GM19025 (cell line): ENCODE data around the gene PPP1R14B.
A peak's percentile ranks its signal among the peaks of the same experiment; 100 is the strongest.

ENCODE experiments used
- ATAC-seq: cut with Tn5 transposase; IDR thresholded peaks from one replicate; pipeline ENCODE4 v1.9.1; 2021; ENCODE audit warnings: mild to moderate bottlenecking, low read depth, moderate library complexity; ENCODE audit not compliant: unreplicated experiment

PPP1R14B gene

DNA sequence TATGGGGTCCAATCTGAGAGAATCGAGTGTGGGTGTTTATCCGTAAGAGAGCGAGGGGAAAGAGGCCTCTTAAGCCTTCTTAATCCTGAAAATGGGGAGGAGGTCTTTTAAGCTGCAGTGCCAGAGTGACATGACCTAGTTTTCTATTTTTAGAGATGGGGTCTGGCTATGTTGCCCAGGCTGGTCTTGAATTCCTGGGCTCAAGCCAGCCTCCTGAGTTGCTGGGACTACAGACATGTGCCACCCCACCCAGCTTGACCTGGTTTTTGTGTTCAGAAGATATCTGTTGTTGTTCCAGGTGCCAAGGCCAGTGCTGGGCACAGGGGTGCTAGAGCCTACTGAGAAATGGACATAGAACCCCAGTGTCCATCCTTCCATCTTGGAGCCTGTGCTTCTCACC, 36.3 kb upstream of the PPP1R14B start:
- no peak for ATAC-seq

DNA sequence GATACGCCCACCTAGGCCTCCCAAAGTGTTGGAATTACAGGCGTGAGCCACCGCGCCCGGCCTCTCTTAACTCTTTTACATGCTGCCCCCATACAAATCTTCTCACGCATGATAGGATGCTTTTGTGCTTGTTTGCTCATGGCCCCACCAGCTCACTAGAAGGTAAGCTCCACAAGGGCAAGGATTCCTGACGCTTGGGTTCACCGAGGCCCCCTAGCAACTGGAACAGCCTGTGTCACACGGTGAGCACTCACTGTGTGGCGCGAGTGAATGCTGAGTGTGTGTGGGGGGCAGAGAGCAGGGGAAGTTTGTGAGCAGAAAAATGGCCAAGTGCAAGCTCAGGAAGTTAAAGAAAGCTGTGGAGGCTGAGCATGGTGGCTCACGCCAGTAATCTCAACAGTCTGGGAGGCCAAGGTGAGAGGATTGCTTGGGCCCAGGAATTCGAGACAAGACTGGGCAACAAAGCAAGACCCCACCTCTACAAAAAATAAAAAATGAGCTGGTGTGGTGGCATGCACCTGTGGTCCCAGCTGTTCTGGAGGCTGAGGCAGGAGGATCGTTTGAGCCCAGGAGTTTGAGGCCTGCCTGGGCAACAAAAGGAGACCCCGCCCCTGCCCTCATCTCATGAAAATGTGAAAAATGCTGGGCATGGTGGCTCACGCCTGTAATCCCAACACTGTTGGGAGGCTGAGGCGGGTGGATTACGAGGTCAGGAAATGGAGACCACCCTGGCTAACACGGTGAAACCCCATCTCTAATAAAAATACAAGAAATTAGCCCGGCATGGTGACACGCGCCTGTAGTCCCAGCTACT, 35.4 kb upstream of the PPP1R14B start:
- ATAC-seq, result no peak

- ATAC-seq, result no peak
These were observed 31.9 kb upstream of the PPP1R14B start for GRCh38 chr11:64278576-64279190.

- ATAC-seq, result no peak
These were observed 30.1 kb upstream of the PPP1R14B start for GRCh38 chr11:64276653-64277431.

DNA sequence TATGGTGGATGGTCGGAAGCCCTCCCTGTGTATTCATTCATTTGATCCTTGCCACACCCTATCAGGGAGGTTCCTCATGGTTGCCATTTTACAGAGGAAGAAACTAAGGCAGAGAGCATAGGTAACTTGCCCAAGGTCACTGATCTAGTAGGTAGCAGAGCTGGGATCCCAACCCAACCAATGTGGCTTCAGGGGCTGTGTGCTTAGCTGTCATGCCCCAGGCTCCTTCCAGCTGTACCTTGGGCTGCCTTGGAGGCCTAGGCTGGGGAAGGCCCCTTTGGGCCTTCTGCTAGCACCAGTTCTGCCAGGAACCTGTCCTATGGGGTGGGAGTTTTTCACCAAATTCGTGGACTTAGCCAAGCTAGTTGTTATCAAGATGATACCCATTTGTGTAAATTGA, 29.1 kb upstream of the PPP1R14B start:
- ATAC-seq, result no peak

DNA sequence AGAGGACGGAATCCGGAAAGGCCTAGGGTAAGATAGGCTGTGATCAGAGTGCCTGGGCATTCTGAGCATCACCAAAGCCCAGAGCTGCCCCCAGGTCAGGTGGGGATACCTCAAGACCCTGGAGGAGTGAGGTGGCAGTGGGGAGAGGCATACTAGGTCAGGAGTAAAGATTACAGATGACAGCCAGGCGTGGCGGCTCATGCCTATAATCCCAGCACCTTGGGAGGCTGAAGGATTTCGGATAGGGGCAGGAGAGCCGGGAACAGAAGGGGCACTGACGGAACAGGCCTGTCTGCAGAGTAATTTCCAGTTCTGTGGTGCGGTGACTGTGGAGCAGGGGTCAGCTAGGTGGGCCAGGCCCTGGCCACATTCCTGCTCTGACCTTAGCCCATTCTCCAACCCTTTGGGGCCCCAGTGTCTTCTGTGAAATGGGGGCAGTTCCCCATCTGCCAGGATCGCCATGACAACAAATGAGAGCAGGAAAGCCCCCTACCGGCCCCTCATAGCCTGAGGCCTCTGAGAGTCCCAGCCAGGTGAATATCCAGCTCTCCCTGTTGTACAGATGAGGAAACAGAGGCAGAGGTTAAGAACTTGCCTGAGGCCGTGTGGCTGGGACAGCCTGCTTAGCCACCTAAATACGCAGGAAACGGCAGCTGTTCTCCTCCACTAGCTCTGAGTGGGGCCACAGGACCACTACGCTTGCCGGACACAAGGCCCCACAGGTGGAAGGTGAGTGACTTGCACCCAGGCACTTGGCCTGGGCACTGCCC, 28.5 kb upstream of the PPP1R14B start:
- ATAC-seq, result no peak

- peak; percentile 64 for ATAC-seq
These were observed 22.9 kb upstream of the PPP1R14B start for GRCh38 chr11:64269540-64270220.

GRCh38 chr11:64268893-64269539, 22.3 kb upstream of the PPP1R14B start:
- ATAC-seq, result peak; percentile 14

DNA sequence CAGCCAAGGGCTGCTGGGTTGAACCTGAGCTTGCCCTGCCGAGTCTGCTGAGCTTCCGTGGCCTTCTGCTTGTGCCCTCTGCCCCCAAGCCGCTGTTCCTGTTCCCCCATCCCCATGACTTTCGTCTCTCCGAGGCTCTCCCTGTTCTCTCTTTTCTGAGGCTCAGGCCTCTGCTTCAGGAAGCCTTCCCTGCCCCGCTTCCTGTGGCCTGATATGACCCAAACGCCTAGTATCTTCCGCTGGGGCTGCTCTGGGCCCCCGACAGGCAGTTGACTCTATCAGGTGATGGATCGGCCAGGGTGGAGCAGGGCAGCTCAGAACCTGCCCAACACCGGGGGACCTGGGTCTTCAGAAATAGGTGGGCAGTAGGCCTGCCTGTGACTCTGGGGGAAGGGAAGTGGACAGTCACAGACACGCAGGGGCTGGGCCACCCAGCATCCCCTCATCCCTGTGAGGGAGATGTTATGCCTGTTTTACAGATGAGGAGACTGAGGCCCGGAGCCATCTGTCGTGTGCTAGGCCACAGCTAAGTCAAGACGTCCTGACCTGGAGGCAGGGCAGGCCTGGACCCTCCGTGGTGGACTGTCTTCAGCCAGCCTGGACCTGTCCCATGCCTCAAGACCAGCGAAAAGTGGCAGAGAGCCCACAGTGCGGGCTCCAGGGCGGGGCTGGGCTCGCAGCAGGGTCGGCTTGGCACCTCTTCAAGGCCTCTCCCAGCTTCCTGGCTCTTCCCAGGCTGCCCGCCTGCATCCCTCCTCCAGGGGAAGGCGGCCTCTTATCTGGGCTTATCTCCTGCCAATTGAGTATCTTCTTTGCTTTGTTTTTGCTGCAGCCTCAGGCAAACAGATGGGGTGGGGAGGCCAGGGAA, 21.5 kb upstream of the PPP1R14B start:
- ATAC-seq, result no peak

- no peak for ATAC-seq
These were observed 20.6 kb upstream of the PPP1R14B start for GRCh38 chr11:64267207-64267945.

- ATAC-seq, result no peak
These were observed 19.6 kb upstream of the PPP1R14B start for GRCh38 chr11:64266339-64266738.

GRCh38 chr11:64265176-64266160, 18.7 kb upstream of the PPP1R14B start:
- ATAC-seq, result no peak

DNA sequence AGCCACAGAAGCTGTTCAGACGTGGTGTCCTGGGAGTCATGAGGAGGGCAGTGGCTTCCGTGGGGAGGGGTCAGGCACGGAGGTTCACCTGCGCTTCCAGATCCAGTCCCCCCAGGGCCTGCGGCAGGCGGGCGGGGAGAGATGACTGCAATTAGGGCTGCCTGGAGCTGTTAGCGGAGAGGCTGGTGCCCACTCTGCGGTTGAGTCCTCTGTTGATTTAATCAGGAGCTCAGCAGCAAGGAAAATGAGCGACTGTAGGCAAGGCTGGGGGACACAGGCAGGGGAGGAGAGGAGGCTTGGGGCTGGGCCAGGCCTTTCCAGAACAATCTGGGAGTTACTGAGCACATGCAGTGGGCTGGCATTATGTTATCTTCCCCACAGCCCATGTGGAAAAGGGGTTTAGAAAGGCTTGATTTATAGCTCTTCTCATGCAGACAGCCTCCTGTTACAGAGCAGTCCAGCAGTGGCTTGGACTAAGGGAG, 17.7 kb upstream of the PPP1R14B start:
- no peak for ATAC-seq

DNA sequence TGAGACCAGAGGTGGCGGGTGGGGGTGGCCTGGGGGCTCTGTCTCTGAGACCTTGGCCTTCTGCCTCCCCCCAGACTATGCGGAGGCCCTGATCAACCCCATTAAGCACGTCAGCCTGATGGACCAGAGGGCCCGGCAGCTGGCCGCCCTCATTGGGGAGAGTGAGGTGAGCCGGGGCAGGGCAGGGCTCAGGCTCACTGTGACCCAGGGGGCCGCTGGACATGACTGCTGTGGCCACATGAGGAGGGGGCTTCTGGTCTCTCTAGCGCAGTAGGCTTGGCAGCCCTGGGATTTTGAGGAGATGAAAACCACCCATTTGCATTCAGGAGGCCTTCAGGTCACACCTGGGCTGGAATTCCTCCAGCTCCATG, 17.2 kb upstream of the PPP1R14B start:
- no peak for ATAC-seq

DNA sequence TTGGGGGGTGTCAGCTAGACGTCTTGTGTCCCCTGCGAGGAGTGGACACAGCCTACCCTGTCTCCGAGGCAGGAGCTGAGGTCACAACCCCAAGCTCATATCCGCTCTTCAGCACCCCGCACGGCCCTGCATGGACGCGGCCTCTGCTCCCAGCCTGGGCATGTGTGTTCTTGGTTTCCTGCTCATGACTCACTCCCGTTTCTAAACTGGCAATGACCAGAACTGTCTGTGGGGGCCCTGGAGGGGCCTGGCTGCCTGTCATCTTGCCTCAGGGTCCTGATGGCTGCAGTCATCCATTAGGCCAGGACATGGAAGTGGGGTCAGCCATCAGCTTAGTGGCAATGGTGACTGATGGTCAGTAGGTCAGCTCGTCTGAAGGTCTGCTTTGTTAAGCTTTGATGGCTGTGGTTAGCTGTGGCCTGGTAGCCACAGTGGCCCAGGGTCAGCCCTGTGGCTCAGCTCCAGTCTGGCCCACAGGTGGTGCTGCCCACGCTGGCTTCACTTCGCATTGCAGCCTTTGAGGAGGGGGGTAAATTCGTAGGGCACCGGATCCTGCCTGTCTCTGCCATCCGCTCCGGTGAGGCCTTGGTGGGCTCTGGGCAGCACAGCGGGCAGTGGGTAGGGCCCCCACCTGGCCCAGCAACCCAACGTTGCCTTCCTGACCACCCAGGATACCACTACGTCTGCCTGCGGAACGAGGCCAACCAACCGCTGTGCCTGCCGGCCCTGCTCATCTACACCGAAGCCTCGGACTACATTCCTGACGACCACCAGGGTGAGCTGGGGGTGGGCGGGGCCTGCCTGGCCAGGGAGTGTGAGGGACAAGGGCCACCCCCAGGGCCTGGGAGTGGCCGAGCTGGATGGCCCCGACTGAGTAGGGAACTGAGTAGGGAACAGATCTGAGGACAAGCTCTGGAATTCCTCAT, 16.5 kb upstream of the PPP1R14B start:
- ATAC-seq, result no peak
